Suppressor macrophage treated with lipopolysaccharide for 1 hour (primary cell): ENCODE results near the gene RASD1.

Experiments used
- DNase-seq, 3 donors: peaks; one replicate each; pipeline ENCODE4 v3.0.0-alpha.2; 2020 to 2022

RASD1 gene

GRCh38 chr17:17496189-17497064 lies at the start of gene RASD1:
RASD1 (minus strand) TSS chr17:17496395; CDS start chr17:17496181, 214 bp downstream.
- peak; percentile 93 to 98 (median 96) for DNase-seq

- no peak for DNase-seq
These were observed 49.8 kb upstream of the RASD1 start for GRCh38 chr17:17545984-17546383.

GRCh38 chr17:17545031-17545820 lies 49.0 kb upstream of the RASD1 start:
- DNase-seq: no peak

- no peak for DNase-seq
These were observed 46.9 kb upstream of the RASD1 start for GRCh38 chr17:17542906-17543635.

GRCh38 chr17:17541640-17542001 lies 45.4 kb upstream of the RASD1 start:
- no peak for DNase-seq

GRCh38 chr17:17540935-17541639 lies 44.9 kb upstream of the RASD1 start:
- no peak for DNase-seq

- no peak for DNase-seq
These were observed 44.2 kb upstream of the RASD1 start for GRCh38 chr17:17540278-17540906.

- DNase-seq: no peak
These were observed 43.4 kb upstream of the RASD1 start for GRCh38 chr17:17539591-17539990.

- peak in 1 of 3 donors; percentile 16 for DNase-seq
These were observed 42.5 kb upstream of the RASD1 start for GRCh38 chr17:17538417-17539391.

GRCh38 chr17:17537311-17538099 lies 41.3 kb upstream of the RASD1 start:
- no peak for DNase-seq

GRCh38 chr17:17536702-17537101 lies 40.5 kb upstream of the RASD1 start:
- DNase-seq: no peak

GRCh38 chr17:17535957-17536356 lies 39.8 kb upstream of the RASD1 start:
- no peak for DNase-seq

GRCh38 chr17:17533901-17534441 lies 37.8 kb upstream of the RASD1 start:
- DNase-seq: no peak

- no peak for DNase-seq
These were observed 36.8 kb upstream of the RASD1 start for GRCh38 chr17:17532991-17533390.

- DNase-seq: no peak
These were observed 35.0 kb upstream of the RASD1 start for GRCh38 chr17:17531156-17531555.

- DNase-seq: no peak
These were observed 32.8 kb upstream of the RASD1 start for GRCh38 chr17:17528696-17529652.

GRCh38 chr17:17527956-17528500 lies 31.8 kb upstream of the RASD1 start:
- no peak for DNase-seq

- DNase-seq: no peak
These were observed 31.3 kb upstream of the RASD1 start for GRCh38 chr17:17527534-17527933.
